SHP77 treated with DMSO at 0.1 percent for 48 hours (cell line): ENCODE results near the gene ACHE.
A peak's percentile ranks its signal among the peaks of the same experiment; 100 is the strongest.
"Not testable (repeated sequence)": the region's sequence is repeated elsewhere in the genome, so short reads cannot be mapped to it uniquely, and the experiment has no call there.

Experiments
- DNase-seq: peaks from one replicate; lab custom pipeline; 2025; lab: John Stamatoyannopoulos, UW

ACHE gene

DNA sequence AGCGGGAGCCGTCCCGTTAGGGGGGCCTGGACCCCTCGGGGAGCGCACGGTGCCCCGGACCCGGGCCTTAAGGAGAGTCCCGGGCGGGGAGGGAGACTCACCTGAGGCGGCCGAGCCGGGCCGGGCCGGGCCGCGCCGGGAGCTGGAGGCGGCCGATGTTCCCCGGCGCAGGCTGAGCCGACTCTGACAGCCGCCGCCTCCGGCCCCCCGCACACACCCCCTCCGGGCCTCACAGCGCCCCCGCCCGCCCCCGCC, at the start of gene ACHE:
TSS of gene ACHE (minus strand) at position 188 of the 255 bp plus-strand sequence. CDS start 1,656 bp downstream, outside the sequence.
- no peak for DNase-seq

DNA sequence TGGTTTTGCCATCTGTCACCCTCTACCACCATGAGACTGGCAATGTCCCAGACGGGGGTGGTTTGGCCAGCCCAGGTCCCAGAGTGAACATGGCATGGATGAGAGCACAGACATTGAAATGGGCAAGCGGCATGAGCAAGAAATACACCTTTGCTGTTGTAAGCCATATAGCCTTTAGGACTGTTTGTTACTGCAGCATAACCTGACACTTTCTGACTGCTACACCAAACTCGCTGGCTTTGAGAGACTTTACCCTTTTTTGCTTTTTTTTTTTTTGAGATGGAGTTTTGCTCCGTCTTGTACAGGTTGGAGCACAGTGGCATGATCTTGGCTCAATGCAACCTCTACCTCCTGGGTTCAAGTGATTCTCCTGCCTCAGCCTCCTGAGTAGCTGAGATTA, 48.5 kb upstream of the ACHE start:
- DNase-seq = no peak

DNA sequence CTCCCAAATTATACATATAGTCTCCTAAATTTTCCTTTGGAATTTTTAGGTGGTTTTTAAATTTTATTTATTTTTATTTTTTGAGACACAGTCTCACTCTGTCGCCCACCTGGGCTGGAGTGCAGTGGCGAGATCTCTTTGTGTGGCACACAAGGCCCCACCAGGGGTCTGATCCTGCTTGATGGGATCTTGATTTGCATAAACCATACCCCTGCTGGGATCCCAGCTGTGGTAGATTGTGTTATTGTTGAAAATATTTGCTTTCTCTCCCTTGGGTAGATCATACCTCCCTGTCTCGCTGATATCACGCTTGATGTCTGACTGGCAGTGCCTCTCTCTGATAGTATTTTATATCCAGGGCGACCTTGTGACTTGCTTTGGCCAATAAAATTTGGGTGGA, 48.0 kb upstream of the ACHE start:
- DNase-seq = no peak

- DNase-seq = peak; percentile 19
These were observed 46.5 kb upstream of the ACHE start for GRCh38 chr7:100942045-100942774.

- DNase-seq = not testable (repeated sequence)
These were observed 40.5 kb upstream of the ACHE start for GRCh38 chr7:100936167-100936566.

GRCh38 chr7:100935381-100935780, 39.7 kb upstream of the ACHE start:
- DNase-seq = not testable (repeated sequence)

GRCh38 chr7:100933734-100934133, 38.0 kb upstream of the ACHE start:
- no peak for DNase-seq

- DNase-seq = no peak
These were observed 34.1 kb upstream of the ACHE start for GRCh38 chr7:100929808-100930174.

GRCh38 chr7:100923616-100924015, 27.9 kb upstream of the ACHE start:
- not testable (repeated sequence) for DNase-seq

GRCh38 chr7:100921039-100921438, 25.4 kb upstream of the ACHE start:
- DNase-seq = no peak

DNA sequence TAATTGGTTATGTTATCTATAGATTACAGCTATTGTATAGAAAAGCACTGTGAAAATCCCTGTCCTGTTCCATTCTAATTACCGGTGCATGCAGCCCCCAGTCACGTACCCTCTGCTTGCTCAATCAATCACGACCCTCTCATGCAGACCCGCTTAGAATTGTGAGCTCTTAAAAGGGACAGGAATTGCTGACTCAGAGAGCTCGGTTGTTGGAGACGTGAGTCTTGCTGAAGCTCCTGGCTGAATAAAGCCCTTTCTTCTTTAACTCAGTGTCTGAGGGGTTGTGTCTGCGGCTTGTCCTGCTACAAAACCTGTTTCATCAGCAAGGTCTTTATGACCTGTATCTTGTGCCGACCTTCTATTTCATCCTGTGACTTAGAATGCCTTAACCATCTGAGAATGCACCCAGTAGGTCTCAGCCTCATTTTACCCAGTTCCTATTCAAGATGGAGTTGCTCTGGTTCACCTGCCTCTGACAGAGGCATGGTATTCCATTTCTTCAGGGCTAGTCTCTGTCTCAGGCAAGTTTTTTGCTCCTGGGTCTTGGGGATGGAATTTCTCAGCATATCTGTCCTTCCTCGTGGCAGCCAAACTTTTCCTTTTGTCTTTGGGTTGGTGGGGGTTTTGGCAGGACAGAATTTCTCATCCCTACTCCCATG, 24.2 kb upstream of the ACHE start:
- not testable (repeated sequence) for DNase-seq

DNA sequence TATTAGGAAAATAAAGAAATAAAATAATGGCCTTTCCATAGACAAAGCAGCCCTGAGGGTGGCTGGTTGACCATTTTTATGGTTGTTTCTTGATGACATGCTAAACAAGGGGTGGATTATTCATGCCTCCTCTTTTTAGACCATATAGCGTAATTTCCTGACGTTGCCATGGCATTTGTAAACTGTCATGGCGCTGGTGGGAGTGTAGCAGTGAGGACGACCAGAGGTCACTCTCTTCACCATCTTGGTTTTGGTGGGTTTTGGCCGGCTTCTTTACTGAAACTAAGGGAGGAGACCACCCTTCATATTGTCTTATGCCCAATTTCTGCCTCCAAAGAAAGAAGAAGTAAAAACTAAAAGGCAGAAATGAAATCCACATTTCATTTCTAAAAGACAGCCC, 23.6 kb upstream of the ACHE start:
- not testable (repeated sequence) for DNase-seq

- no peak for DNase-seq
These were observed 19.3 kb upstream of the ACHE start for GRCh38 chr7:100914879-100915447.

GRCh38 chr7:100914208-100914878, 18.7 kb upstream of the ACHE start:
- DNase-seq = no peak

GRCh38 chr7:100911484-100911883, 15.8 kb upstream of the ACHE start:
- DNase-seq = no peak

GRCh38 chr7:100910443-100910842, 14.8 kb upstream of the ACHE start:
- not testable (repeated sequence) for DNase-seq

GRCh38 chr7:100908512-100908911, 12.8 kb upstream of the ACHE start:
- DNase-seq = no peak

DNA sequence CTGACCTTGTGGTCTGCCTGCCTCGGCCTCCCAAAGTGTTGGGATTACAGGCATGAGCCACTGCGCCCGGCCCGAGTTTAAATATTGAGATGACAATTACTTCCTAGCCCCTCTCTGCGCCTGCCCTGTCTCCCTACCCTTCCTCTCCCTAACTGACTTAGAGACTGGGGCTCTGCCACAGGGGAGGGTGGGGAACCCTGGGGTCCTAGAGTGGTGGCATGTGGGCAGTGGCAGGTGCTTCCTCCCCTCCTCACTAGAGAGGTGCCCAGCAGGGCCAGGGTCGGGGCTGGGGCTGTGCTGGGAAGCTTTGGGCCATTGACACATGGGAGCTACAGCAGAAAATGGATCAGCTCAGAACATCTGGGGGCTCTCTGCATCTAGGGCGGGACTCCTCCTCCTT, 7.0 kb upstream of the ACHE start:
- no peak for DNase-seq

GRCh38 chr7:100901921-100902332, 6.2 kb upstream of the ACHE start:
- no peak for DNase-seq

- DNase-seq = no peak
These were observed 5.3 kb upstream of the ACHE start for GRCh38 chr7:100900978-100901377.

DNA sequence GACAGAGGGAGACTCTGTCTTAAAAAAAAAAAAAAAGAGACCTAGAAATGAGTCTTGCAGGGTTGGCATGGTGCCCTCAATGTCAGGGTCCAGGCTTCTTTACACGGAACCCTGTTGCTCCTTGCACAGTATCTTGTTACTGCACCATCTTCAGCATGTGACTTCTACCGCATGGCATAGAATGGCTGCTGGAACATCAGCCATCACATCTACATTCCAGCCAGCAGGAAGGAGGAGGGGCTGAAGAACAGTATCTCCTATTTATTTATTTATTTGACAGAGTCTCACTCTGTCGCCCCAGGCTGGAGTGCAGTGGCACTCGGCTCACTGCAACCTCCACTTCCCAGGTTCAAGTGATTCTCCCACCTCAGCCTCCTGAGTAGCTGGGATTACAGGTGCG, 3.7 kb upstream of the ACHE start:
- no peak for DNase-seq

GRCh38 chr7:100897772-100898454, 2.2 kb upstream of the ACHE start:
- DNase-seq = no peak
